GM21381 (cell line): ENCODE data around the gene MAN1B1.
"Not testable (repeated sequence)": the region's sequence is repeated elsewhere in the genome, so short reads cannot be mapped to it uniquely, and the experiment has no call there.

Experiments
- ATAC-seq: cut with Tn5 transposase; IDR thresholded peaks from one replicate; pipeline ENCODE4 v1.9.1; 2021; ENCODE audit warnings: mild to moderate bottlenecking, moderate library complexity; ENCODE audit not compliant: unreplicated experiment

Gene MAN1B1

DNA sequence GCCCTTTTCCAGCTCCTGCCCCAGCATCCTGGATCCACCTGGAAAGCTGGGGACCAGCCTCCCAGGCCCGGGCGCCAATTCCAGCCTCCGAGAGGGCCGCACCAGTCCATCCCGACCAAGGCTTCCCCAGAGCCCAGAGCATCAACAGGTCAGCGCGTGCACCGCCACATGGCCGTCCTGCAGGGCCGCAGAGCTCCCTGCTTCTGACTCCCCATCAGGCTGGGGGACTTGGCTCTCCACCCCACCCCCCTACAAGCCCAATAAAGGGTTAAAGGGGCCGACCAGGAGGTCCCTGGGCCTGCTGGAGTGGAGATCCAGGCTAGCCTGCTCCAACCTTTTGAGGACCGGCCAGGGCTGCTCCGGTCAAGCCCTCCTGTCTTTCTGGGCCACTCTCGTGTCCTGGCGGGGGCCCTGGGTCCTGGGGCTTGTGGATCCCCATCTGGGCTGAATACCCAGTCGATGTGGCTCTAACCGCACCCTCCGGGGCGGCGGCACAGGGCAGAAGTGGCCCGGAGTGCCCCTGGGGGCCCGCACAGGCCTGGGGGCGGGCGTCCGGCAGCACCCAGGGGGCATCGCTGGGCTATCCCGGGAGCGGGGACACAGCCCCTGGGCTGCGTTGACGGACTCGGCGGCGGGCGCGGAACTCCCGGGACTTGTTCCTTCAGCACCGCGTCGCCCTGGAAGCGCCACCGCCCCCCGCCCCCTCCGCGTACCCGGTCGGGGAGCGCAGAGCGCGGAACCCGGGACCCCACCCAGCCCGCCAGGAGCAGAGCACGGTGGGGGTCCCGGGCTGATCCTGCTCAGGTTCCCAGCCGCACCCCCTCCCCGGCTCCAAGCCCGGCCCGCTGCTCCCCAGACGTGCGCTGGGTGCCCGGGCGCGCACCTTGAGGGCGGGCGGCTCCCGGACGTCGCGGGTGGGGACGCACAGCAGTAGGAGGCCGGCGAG lies 33.5 kb upstream of the MAN1B1 start:
- no peak for ATAC-seq

DNA sequence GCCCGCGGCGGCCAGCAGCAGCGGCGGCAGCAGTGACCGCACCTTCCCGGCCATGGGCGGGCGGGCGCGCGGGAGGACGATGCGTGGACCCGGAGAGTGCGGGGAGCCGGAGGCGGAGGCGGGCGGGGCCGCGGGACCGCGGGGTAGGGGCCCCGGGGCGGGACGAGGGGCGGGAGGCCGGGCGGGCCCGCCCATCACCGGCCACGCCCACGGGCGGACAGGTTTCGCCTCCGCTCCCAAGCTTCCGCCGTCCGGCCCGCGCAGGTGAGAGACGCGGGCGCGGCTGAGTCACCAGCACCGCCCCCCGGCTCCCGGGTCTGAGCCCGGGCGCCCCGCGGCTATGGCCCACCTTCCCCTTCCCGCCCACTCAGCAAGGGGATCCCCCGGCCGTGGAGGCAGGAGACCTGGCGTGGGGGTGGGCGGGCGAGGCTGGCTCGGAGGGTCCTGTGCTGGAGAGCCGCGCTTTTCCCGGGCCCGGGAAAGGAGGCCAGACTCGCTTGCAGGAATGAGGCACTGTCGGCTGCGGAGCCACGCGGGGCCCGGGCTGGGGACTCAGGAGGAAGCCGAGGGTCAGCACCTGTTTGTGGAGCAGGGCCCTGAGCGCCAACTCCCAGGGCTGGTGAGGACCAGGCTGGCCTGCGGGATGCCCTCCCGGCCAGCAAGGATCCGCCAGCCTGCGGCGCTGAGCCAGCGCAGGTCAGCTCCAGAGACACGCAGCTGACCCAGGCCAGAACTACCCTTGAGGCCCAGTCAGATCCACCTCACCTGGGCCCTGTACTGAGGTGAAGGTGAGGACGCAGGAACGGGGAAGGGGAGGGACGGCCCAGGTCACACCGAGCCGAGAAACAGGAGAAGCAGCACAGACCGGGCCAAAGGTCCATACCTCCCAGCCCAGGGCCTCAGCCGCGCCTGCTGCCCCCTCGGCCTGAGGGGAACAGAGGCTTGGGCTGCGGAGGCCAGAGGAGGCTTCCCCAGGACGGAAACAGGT lies 32.5 kb upstream of the MAN1B1 start, which contains the start of gene ENTPD2:
ENTPD2 (minus strand) TSS at position 118 of the 988 bp plus-strand sequence; CDS start at position 54, 64 bp downstream.
- no peak for ATAC-seq

DNA sequence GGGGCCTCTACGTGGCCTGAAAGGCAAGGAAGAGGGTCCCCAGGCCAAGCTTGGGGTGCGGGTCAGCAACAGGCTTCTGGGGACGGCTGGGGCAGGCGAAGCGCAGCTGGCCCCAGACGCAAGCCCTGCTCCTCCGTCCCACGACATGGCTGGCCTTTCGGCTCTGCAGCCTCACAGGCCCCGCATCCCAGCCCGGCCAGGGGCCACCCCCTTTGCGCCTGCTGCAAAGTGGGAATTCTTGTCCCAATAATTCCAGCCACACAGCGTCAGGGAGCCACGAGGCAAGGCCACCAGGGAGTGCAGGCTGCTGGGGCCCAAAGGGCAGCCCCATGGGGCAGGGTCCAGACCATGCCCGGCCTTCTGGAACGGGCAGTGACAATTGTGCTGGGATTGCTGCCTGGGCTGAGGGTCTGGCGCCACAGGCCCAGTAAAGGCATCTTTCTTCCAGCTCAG lies 31.8 kb upstream of the MAN1B1 start:
- no peak for ATAC-seq

DNA sequence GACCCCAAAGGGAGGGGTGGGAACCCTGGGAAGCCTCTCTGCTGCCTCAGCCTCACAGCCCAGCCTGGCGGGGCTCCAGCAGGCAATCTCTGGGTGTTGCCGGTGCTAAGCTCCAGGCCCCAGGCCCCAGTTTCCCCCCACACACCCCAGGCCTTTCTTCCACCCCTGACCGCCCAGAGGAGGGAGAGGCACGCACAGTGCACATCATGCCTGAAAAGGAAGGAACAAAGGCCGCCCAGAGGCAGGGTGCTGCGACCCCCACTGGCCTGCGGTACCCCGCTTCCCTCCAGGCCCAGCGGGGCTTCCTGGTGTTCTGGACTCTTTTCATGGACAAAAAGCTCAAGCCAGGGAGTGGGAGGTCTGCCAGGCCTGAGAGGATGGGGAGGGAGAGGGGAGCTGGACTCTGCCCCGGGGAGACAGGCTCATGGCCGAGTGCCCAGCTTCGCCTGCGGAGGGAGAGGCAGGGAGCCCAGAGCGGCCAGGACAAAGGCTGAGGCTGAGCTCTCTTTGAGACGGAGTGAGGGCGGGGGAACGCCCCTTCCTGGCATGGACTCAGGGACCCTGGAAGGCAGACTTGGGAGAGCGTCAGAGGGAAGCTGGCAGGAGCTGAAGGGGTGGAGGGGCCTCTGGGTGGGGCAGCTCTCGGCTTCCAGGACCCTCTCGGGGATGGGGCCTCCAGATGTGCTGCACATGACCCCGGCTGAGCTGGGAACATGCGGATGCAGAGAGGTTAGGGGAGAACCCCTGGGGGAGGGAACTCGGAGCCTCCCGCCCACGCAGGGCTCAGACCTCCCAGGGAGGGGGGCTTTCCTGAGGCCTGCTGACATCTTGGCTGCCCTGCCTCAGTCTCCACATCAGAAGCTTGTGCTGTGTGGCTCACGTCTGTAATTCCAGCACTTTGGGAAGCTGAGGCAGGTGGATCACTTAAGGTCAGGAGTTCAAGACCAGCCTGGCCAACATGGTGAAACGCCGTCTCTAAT lies 31.1 kb upstream of the MAN1B1 start:
- ATAC-seq, result no peak

DNA sequence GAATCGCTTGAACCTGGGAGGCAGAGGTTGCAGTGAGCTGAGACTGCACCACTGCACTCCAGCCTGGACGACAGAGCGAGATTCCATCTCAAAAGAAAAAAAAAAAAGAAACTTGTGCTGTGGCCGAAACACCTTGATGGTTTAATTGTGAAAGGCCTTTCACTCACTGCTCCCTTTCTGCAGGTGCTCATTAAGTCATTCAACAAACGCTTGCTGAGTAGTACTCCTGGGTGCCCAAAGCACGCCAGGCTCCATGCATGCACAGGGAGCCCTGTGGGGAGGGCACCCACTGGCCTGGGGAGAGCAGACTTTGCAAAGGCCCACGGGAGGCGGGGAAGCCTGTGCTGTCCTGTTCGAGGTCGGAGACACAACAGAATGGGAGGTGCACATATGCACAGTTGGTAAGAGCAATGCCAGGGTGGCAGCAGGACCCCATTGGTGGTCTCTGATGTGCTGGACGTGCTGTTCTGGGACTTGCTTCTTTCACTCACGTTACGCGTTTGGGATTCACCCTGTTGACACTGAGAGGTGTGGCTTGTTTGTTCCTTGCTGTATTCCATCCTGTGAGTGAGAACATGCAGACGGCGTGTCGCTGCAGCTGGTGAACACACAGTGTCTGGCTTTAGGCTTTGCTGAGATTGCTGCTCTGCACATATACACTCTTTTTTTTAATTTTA lies 29.9 kb upstream of the MAN1B1 start:
- no peak for ATAC-seq

DNA sequence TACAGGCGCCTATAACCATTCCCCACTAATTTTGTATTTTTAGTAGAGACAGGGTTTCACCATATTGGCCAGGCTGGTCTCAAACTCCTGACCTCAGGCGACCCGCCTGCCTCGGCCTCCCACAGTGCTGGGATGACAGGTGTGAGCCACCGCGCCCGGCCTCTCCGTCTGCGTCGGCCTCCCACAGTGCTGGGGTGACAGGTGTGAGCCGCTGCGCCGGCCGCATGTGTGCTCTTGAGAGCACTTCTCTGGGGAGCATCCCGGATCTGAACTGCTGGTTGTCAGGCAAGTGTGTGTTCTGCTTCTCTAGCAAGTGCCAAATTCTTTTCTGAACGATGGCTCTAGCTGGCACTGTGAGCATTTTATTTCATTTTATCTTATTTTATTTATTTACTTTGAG lies 29.2 kb upstream of the MAN1B1 start:
- no peak for ATAC-seq

DNA sequence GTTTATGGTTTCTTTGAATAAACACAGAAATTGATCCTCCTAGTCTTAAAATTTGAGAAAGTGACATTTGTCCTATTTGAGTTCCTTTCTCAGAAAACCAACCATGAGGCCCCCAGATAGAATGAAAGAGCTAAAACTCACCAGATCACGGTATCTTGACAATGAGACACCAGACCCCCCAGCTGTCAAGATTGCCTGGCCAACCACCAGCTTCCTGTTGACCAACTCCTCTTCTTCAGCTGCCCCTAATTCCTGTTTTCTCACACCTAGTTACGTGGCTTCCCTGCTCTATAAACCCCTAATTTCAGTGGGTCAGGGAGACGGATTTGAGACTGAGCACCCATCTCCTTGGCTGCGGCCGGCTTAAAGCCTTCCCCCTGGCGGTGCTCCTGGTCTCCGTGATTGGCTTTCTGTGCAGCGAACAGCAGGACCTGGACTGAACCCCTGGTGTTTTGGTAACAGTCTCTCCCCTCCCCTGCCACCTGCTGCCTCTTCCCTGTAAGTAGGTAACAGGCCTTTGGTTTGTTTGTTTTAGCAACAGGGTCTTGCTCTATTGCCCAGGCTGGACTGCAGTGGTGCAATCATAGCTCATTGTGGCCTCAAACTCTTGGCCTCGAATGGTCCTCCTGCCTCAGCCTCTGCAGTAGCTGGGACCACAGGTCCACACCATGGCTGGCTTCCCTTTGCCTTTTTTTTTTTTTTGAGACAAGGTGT lies 28.1 kb upstream of the MAN1B1 start:
- no peak for ATAC-seq

DNA sequence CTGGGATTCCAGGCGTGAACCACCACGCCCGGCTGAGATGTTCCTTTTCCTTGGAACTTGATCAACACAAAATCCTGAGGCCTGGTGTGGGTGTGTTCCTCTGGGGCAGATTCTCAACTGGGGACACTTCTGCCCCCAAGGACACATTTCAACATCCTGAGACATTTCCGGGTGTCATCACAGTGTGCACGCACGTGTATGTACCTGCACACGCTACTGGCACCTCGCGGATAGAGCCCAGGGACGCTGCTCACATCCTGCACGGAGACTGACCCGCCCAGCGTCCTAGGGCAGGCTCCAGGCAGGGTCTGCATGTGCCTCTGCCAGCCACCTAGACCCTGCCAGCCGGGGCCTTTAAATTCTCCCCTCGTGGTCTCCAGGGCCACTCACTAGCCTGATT lies 24.4 kb upstream of the MAN1B1 start:
- ATAC-seq, result no peak

DNA sequence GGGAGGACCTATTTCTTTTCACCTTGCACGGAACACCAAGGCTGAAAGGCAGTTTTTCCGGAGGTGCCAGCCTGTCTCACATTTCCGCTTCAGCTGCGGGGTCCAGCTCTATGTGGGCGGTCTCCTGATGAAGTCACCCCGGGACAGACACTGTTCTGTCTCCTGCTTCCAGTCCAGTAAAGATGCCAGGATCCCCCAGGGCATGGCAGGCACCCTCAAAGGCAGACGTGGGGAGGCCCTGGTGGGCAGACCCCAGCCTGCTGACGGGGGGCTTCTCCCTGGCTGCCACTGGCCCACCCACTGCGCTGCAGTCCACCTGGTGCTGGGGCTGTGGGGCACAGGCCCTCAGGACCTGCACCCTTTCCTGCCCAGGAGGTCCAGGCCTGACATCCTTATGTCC lies 24.0 kb upstream of the MAN1B1 start:
- ATAC-seq, result not testable (repeated sequence)

DNA sequence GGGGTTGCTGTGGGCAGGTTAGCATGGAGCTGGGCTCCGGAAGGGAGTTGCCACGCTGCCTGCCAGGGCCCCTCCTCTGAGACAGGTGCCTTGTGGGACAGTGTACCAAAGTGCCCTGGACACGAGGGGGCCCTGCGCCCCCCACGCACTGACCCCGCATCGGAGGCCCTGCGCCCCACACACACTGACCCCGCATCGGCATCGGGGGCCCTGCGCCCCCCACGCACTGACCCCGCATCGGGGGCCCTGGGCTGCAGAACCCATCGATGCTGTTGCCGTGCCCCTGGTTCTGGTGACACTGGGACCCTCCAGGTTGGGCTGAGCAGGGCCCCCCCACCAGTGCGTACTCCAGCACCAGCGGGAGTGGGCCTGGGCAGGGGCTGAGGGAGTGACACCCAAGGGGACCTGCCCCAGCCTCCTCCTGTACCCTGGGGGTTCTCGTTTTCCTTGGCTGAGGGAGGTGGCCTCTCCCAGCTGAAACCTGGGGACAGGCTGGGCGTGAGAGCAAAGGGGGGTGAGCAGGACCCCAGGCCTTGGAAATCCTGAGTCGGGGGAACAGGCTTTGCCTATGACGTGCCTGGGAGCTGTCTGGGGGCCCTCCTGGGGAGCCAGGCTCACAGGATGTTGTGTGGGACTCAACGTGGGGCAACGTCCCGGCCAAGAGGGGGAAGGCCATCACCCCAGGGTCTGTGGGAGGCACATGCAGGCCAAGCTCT lies 23.3 kb upstream of the MAN1B1 start:
- ATAC-seq, result no peak

DNA sequence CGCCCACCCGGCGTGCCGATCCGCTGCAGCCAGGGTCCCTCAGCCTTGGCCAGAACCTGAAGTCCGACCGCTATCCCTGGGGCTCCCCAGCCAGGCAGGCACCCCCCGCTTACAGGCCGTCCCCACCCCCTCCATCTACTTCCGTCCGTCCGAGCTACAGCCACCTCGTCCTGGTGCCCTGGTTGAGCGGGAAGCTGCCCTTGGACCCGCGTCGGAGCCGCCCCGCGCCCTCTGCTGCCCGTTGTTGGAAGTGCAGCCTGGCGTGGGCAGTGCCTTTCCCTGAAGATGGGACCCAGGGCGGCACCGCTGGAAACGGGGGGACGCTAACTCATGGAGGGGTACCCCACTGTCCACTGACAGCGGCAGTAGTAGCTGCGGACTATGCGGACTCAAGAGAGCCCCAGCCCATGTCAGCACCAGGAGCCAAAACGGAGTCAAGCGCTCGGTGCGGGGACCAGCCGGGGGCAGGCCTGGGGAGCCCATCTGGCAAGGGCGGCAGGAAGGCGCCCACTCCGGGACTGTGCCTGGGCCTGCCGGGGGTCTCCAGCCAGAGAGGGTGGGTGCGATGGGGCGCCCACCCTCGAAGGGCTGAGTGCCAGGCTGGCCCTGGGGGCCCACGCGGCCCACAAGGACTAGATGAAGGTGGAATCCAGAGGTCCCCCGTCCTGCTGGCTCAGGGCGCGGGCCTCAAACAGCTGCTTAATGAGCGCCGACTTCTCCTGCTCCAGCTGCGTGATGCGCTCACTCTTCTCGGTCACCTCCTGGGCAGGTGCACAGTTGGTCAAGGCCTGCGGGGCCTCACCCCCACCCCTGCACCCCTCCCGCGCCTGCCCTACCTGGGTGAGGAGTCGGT lies 22.5 kb upstream of the MAN1B1 start:
- ATAC-seq, result no peak

DNA sequence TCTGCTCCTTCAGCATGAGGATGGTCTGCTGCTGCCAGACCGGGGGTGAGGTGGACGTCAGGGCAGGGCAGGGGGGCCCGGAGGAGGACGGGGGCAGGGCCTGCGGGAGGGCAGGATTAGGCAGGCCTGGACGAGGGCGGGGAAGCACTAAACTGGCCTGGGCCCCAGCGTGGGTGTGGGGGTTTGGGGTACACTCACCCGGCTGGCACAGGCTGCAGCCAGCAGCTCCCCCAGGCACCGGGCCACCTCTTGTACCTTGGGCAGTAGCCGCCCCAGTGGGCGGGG lies 22.0 kb upstream of the MAN1B1 start:
- ATAC-seq, result no peak

DNA sequence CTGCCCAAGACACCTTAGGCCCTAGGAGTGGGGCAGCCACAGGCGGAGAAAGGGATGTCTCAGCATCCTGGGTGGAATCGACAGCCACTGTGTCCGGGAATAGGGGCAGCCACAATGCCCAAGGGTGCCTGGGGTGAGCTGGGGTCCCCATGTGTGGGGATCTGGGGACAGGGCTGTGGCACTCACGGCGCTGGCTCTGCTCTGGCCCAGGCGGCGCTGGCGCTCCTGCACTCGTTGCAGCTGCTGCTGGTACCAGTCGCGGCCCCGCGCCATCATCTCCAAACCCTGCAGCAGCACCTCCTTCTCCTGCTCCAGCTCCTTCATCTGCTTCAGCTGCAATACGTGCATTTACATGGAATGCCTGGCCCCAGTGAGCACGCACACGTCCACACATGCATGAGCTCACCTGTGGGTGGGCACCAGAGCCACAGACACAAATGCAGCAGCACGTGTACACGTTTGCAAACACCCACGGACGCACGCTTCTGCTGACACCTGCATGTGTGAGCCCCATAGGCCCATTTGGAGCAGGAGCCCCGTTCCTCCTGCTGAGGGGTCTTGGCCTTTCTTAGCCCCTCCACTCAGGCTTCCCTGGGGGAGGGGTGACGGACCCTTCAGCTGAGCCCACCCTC lies 21.3 kb upstream of the MAN1B1 start:
- ATAC-seq, result no peak

DNA sequence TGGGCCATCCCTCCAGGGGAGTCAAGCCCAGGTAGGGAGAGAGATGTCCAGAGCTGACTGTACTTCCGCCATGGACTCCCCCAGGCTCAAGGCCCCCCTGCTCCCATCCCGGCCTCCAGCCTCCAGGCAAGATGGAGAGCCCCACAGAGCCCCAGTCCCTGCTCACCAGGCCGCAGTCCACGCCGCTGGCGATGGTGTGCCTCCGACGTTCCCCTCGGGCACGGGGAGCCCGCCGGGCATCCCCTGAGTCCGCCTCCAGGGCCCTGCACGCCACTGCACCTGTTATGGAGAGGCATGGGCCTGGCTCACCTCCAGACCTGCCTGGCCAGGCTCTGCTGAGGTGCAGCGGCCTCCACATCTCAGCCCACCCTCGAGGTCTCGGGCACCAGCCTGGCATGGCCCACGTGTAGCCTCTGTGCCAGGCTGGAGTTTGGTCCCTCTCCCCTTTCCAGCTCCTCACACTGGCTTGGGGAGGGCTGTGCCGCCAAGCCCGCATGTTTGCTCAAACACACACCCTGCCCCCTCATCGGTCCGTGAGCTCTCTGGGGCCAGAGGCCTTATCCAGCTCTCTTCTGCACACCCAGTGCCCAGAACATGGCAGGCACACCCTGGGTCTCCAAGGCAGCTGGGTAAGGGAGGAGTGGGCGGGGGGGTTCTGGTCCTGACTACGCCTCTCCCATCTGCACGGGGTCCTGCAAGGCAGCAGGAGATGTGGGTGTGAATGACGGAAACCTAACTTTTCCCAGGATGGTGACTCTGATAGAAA lies 20.5 kb upstream of the MAN1B1 start:
- no peak for ATAC-seq

DNA sequence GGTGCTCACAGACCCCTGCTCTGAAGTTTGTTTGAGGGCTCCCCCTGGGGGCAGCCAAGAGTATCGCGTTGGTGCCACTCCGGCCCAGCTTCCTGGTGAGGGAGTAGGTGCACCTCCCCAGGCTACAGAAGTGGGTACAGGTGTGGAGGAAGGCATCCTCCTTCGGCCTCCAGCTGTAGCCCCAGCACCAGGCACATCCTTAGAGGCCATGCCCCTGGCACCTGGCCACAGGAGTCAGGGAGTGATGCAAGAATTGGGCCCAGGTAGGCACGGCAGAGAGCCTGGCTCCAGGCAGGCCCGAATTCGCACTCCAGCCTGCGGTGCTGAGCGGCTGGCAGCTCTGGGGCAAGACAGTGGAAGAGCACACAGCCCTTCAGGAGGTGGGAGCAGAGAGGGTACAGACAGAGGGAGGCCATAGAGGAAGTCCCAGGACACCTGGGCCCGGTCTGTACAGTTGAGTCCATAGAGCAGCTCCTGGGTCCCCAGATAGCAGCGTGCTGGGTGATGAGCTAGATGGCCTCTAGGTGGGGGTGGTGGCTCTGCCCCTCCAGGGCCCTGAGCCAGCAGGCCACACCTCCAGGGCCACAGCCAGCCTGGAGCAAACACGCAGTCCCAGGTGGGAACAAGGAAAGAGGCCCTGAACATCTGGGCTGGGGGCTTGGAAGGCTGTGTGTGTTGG lies 18.8 kb upstream of the MAN1B1 start:
- ATAC-seq, result no peak
